Glomerular visceral epithelial cell (primary cell): ENCODE data around the gene SIDT2.
"Not testable (repeated sequence)": the region's sequence is repeated elsewhere in the genome, so short reads cannot be mapped to it uniquely, and the experiment has no call there.

Experiments used
- DNase-seq: peaks from one replicate; pipeline ENCODE4 v3.0.0-alpha.2; 2016; ENCODE audit errors: extremely low spot score

The SIDT2 gene

DNA sequence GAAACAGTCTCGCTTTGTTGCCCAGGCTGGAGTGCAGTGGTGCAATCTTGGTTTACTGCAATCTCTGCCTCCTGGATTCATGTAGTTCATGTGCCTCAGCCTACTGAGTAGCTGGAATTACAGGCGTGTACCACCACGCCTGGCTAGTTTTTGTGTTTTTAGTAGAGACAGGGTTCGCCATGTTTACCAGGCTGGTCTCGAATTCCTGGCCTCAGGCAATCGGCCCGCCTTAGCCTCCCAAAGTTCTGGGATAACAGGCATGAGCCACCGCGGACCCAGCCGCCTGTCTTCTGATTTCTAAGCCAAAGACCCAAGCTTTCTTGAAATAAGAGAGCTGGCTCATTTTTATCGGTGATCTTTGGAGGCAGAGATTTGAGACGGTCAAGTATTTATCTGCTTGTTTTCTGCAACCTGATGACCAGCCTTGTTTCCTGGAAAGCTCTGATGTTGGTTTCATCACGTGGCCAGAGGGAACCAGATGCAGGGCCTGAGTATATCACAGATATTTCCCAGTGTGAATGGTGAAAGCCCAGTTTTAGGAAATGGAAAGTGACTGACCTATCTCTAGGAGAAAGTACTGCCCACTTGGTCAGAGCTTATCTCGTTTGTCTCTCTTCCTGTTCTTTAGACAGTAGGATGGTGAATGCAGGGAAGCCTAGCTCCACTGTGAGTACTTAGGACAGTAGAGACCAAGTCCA lies 5.7 kb upstream of the SIDT2 start:
- no peak for DNase-seq

DNA sequence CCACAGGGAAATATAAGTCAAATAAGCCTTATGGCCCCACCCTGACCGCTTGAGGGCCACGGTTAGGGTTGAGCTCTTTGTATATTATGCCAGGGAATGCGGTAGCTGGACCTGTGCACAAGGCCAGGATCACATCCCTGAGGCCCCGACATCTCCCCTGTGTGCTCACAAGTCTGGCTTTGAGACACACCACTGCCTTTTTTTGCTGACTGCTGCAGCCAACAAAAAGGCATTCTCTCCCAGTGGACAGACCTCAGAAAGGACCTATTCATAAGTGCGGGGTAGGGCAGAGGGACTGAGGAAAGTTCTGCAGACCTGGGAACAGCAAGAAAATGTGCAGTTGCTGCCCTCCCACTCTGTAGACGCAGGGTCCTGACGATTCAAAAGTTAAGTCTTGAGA lies 3.4 kb upstream of the SIDT2 start:
- no peak for DNase-seq

DNA sequence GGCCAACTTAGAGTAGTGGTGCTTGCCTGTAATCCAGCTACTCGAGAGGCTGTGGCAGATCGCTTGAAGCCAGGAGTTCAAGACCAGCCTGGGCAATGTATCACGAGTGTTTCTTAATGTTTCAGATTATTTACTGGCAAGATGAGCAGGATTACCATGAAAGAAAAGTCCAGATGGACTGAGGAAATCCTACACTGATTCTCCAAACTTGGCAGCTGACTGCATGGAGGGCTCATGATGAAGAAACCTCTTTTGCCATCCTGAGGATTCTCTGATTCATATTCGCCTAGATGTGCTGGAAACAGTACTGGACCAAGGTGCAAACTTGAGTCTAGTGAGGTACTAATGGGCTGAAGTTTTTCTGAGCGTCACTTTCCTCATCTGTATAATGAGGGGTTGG lies 2.8 kb upstream of the SIDT2 start:
- DNase-seq: no peak

DNA sequence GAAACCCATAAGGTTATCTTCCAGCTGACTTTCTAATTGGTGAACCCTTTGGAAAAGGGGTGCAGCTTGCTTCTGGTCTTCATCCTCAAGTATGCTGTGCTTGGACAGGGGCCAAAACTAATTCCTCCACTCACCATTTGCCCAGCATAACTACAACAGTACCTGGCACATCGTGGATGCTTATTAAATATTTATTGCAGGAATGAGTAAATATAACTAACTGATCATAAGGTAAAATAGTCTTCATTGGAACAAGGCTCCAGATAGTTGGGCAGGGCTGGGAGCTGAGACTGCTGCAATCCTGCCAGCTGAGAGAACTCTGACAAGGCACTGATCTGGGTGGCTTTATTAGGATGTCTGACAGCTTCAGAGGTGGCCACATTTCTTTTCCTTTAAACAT lies 2.4 kb upstream of the SIDT2 start:
- DNase-seq: no peak

DNA sequence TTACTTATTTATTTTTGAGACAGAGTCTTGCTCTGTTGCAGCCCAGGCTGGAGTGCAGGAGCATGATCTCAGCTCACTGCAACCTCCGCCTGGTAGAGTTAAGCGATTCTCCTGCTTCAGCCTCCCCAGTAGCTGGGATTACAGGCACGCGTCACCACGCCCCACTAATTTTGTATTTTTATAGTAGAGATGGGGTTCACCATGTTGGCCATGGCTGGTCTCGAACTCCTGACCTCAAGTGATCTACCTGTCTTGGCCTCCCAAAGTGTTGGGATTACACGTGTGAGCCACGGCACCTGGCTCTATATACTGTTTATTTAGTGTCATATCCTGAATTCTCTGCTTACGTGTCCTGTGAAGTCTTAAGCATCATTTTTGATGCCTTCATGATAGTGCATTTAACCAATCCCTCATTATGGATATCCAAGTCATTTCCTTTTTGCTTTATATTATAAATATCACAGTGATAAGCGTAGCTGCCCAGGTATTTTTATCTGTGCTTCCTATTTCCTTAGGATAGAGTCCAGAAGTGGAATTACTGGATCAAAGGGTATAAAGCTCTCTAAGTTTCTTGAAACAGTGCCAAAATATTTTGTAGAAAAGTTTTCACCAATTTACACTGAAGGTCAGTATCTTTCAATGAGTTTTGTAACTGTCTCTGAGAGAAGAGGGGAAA lies 871 bp upstream of the SIDT2 start:
- no peak for DNase-seq

DNA sequence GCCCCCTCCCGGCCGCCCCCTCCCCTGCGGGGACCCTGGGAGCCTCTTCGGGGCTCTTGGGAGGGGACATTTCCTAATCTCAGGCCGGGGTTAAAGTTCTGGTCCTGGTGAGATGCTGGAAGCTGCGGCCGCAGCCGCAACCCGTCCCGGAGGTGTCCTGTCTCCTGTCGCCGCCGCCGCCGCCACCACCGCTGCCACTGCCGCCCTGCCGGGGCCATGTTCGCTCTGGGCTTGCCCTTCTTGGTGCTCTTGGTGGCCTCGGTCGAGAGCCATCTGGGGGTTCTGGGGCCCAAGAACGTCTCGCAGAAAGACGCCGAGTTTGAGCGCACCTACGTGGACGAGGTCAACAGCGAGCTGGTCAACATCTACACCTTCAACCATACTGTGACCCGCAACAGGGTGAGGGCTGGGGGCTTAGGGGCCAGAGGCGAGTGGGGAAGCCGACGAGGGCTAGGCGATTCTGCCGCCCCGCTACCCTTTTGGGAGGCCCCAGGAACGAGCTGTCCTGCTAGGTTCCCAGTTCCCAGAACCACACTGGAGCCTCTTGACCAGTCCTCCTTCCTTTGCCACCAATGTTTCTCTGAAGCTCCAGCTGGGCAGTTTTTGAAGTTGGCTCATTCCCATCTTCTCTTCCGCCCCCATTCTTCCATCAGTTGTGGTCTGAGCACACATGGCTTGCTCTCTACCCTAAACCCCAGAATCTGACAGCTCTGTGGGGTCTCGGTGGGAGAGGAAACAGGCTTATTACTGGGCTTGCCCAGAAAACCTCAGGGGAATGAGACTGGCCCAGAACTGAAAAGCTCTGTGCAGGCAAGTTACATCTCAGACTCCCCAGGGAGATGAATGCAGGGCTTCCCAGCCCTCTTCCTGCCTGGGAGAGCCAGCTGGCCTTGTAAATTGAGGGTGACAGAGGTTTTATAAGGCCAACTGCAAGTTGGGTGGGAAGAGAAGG lies 781 bp downstream of the SIDT2 start:
- no peak for DNase-seq

DNA sequence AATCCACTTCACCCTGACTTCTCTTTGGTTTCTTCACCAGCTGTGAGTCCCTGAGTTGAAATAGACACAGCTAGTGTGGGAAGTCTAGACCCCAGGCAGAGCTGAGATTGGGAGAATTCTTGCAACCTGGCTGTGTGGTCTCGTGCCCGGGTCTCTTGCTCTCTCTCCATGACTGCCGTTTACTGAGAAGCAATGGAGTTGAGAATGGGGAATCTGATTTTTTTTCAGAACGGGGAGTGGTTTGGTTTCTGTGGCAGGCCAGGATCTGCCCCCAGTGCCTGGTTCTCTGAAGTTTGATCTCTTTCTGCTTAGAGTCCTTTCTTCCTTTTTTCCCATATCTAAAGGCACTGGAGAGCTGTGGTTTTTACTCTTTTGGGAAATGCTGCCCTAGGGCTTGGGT lies 1.5 kb downstream of the SIDT2 start:
- no peak for DNase-seq

DNA sequence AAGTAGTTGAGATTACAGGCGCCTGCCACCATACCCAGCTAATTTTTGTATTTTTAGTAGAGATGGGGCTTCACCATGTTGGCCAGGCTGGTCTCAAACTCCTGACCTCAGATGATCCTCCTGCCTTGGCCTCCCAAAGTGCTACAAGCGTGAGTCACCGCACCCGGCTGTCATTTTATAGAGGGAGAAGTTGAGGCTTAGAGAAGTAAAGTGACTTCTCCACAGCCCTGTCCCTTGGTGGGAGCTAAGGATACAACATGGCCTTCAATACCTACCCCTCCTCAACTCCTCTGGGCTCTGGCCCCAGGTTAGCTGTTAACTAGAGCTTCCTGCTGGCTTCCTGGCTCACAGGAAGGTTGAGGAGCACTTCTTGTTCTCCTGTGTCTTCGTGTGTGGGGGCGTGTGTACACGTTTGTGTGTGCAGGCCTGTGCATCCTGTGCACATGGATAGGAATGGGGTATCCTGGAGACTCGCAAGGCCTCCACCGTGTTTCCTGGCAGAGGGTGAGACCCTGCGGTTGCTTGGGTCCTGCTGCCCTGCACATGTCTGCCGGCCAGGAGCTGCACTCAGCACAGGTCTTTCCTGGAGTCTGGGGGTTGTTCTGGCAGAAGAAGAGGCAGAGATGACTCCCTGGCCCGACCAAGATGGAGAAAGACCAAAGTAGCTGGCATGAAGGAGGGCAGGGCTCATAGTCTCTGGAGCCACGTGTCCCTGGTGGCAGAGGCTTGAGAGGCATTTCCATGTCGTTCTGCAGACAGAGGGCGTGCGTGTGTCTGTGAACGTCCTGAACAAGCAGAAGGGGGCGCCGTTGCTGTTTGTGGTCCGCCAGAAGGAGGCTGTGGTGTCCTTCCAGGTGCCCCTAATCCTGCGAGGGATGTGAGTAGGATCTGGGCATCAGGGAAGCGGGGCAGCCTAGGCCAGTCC lies 2.4 kb downstream of the SIDT2 start:
- no peak for DNase-seq

DNA sequence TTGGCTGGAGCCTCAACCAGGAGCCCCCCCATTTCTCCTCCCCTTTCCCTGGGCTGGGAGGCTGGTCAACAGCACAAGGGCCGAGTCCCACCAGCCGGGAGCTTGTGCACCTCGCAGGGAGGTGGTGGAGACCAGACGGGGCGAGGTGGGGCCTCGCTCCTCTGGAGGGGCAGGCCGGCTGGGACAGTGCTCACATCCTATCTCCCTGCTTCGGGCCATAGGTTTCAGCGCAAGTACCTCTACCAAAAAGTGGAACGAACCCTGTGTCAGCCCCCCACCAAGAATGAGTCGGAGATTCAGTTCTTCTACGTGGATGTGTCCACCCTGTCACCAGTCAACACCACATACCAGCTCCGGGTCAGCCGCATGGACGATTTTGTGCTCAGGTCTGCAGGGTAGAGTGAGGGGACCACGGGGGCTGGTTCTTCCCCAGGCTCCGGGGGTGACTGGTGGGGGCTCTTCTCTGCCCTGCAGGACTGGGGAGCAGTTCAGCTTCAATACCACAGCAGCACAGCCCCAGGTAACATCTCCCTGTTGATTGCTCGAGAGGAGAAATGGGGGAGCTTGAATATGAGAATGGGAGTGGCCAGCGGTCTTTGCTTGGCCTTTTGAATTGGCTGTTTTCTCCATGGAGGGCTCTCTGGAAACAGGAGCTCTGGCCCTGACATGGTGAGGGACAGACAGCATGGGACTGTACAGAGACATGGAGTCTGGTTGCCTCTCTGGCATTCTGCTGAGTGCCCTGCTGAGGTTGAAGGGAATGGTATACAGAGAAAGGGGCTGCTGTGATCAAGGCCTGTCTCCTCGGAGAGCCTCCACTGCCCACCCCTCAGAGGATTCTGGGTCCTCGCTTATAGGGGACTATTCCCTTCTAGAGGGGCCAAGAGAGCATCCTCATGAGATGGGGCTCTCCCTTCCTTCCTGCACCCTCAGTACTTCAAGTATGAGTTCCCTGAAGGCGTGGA lies 3.3 kb downstream of the SIDT2 start:
- DNase-seq: no peak

DNA sequence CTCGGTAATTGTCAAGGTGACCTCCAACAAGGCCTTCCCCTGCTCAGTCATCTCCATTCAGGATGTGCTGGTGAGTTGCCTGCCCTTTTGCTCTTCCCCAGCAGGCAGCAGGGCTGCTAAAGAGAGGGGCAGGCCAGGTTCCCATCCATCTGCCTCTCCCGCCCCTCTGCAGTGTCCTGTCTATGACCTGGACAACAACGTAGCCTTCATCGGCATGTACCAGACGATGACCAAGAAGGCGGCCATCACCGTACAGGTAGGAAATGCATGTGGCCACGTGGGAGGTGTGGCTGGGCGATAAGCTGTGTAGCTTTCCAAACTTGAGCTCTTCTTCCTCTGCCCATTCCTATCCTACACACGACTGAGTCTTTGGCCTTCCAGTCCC lies 4.0 kb downstream of the SIDT2 start:
- DNase-seq: no peak

DNA sequence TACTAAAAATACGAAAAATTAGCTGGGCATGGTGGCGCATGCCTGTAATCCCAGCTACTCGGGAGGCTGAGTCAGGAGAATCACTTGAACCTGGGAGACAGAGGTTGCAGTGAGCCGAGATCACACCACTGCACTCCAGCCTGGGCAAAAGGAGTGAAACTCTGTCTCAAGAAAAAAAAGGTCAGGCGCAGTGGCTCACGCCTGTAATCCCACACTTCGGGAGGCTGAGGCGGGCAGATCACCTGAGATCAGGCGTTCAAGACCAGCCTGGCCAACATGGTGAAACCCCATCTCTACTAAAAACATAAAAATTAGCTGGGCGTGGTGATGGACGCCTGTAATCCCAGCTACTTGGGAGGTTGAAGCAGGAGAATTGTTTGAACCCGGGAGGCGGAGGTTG lies 4.6 kb downstream of the SIDT2 start:
- DNase-seq: not testable (repeated sequence)

DNA sequence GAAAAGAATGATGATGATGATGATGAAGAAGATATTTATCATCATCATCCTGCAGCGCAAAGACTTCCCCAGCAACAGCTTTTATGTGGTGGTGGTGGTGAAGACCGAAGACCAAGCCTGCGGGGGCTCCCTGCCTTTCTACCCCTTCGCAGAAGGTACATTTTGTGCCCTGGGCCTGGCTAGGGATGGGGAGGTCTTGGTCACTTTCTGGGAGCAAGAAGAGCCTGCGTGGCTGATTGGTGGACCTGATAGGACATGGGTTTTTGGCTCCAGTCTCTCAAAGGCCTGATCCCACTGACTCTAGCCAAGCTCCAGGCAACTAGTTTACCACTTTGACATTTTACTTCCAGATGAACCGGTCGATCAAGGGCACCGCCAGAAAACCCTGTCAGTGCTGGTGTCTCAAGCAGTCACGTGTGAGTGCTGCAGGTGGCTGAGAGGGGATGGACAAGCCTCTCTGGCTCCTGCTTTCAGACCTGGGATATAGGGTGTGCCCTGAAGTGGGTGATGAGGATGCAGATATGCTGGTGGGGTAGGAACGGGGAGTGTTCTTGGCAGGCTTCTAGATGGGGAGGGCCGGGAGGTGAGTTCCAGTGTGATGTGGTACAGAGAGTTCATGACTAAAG lies 5.3 kb downstream of the SIDT2 start:
- DNase-seq: no peak

DNA sequence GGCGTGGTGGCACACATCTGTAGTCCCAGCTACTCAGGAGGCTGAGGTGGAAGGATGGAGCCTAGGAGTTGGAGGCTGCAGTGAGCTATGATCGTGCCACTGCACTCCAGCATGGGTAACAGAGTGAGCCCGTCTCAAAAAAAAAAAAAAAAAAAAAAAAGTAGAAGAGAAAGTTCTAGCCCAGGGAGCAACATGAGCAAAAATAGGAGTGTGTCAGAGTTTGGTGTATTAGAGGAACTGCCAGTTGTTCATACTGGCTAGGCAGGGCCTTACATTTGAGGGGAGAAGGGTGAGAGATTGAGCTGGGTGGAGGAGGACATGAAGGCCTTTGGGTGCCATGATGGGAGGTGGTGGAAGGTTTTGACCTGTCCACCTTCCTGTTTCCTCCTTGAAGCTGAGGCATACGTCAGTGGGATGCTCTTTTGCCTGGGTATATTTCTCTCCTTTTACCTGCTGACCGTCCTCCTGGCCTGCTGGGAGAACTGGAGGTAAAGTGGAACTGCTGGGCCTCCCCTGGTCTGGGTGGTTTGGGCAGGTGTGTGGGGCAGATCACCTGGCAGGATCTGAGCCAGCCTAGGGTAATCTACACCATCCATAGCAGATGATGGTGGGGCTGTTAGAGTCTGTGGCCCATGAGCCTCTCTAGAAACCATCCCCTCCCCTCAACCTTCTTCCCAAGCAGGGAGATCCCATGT lies 7.3 kb downstream of the SIDT2 start:
- no peak for DNase-seq

DNA sequence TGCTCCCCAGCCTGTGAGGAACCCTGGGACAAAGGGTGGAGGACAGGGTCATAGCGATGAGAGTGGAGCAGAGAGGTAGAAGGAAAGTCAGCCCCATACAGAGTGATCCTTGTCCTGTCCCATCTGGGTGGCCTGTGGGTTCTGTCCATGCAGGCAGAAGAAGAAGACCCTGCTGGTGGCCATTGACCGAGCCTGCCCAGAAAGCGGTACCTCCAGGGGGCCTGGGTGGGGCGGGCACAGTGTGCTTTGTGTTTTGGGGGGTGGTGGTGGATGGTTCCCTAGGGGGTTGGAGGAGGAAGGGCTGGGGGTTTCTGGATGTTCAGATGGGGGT lies 7.9 kb downstream of the SIDT2 start:
- no peak for DNase-seq

DNA sequence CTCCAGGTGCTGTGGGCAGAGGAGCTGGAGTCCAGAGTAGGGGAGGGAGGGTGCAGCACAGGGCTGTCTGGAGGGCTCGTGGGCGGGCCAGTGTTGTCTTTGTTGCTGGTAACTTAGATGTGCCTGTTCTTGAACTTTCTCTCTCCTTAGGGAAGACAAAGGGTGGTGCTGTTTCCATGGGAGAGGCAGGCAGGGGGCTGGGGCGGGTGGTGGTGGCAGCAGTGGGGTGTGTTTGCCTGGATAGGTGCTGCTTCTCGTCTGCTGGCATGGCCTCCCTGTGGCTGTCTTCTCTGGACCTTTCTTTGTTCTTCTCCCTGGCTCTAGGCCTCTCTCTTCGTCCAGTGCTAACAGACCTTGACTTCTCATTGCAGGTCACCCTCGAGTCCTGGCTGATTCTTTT lies 8.5 kb downstream of the SIDT2 start:
- no peak for DNase-seq

DNA sequence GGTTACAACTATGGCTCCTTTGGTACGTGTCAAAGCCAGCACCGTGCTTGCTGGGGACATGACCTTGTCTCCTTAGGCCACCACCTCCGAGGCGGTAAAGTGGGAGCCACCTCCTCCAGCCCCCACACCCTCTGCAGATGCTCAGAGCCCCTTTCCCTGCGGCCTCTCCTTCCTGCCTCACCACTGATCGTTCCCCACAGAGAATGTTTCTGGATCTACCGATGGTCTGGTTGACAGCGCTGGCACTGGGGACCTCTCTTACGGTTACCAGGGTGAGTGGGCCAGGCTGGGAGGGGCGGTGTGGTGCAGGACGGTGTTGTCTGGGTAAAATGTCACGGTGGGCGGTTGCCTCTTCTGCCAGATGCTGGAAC lies 8.9 kb downstream of the SIDT2 start:
- DNase-seq: no peak

DNA sequence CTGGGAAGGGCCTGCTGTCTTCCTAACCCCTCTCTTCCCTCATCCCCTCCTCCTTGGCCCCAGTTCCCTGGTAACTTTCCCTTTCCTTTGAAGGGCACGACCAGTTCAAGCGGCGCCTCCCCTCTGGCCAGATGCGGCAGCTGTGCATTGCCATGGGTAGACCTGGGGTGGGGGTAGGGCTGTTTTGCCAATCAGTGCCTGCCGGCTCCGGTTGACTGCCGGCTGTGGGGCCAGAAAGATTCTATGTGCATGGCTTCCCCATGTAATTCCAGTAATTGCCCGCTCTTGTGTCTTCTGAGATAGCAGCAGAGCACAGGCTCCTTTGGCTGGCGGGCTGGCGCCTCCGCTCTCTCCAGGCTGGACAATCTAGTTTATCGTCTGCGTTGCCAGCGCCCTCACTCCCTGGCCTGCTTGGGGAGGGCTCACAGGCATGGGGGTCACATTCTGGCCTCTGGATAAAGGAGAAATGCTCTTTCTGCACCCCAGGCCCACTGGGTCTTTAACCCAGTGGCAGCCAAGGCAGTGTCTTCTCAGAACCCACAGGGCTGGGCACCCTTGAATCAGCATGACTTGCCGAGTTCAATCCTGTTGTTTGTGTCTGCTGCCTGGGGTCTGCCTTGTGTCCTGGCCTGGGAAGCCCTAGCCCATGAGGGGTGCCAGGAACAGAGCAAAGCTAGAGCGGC lies 9.4 kb downstream of the SIDT2 start:
- DNase-seq: no peak

DNA sequence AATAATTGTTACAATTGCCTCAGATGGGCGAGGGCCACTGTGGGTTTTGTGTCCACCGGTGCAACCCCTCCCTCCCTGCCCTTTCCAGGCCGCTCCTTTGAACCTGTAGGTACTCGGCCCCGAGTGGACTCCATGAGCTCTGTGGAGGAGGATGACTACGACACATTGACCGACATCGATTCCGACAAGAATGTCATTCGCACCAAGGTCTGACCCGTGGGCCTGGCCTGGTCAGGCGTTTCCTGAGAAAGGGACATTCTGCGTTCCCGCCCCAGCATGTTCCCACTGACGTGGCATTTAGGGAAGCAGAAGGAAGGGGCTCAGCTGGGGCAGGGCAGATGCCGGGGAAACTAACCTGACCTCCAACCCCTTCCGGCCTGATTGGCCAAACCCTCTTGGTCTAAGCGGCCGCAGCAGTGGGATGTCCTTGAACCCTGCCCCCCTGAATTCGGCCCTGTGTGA lies 10.1 kb downstream of the SIDT2 start:
- DNase-seq: no peak
